ENCODE results near the gene UGT1A4. TPM values are rescaled to one million over a fixed set of nuclear protein-coding genes. Genes with fewer than 3 reads are reported as not detected.

Gene UGT1A4
- total RNA-seq, 4 donors from 2014 or later: 0.51 TPM; not detected in 3

DNA sequence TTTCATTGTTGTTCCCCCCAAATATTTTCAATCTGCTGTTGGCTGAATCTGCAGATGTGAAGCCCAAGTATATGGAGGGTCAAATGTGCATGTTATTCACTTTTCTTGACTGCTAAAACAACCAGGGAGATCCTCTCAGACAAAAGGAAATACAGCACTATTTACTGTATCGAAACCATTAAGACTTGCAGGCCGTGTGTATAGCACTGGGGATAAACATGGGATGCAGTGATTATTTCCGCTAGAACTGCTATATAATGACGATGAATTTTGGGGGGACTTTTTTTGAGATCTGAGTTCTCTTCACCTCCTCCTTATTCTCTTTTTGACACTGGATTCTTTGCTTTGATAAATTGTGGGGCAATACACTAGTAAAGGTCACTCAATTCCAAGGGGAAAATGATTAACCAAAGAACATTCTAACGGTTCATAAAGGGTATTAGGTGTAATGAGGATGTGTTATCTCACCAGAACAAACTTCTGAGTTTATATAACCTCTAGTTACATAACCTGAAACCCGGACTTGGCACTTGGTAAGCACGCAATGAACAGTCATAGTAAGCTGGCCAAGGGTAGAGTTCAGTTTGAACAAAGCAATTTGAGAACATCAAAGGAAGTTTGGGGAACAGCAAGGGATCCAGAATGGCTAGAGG lies 38.0 kb downstream of the UGT1A4 start:
- intact Hi-C loops (cut with DNase I; ENCODE audit: low total_unique reads) (no loop called here), in situ Hi-C loops (cut with MboI; ENCODE audit: low sequenced_read_pairs in 4 of 4) (no loop called here)
- no peaks in the 10 kb centered on the region for H3K27me3 ChIP-seq
- H3K4me1 ChIP-seq: no peaks in the 10 kb centered on the region
- H3K4me3 ChIP-seq: no peak overlapping the region
- ATAC-seq (no peak), DNase-seq (no peak)
- TF ChIP-seq POLR2A (IDR thresholded peaks at IDR 0.05): no peak
- TF ChIP-seq, protein P1, sequence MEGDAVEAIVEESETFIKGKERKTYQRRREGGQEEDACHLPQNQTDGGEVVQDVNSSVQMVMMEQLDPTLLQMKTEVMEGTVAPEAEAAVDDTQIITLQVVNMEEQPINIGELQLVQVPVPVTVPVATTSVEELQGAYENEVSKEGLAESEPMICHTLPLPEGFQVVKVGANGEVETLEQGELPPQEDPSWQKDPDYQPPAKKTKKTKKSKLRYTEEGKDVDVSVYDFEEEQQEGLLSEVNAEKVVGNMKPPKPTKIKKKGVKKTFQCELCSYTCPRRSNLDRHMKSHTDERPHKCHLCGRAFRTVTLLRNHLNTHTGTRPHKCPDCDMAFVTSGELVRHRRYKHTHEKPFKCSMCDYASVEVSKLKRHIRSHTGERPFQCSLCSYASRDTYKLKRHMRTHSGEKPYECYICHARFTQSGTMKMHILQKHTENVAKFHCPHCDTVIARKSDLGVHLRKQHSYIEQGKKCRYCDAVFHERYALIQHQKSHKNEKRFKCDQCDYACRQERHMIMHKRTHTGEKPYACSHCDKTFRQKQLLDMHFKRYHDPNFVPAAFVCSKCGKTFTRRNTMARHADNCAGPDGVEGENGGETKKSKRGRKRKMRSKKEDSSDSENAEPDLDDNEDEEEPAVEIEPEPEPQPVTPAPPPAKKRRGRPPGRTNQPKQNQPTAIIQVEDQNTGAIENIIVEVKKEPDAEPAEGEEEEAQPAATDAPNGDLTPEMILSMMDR (IDR thresholded peaks at IDR 0.05 in 4 of 5, conservative IDR thresholded peaks at IDR 0.05 in 1 of 5): no peak
- no peaks in the 10 kb centered on the region for H3K36me3 ChIP-seq
- no peak overlapping the region for H3K27ac ChIP-seq
- no peaks in the 10 kb centered on the region for H3K9me3 ChIP-seq

DNA sequence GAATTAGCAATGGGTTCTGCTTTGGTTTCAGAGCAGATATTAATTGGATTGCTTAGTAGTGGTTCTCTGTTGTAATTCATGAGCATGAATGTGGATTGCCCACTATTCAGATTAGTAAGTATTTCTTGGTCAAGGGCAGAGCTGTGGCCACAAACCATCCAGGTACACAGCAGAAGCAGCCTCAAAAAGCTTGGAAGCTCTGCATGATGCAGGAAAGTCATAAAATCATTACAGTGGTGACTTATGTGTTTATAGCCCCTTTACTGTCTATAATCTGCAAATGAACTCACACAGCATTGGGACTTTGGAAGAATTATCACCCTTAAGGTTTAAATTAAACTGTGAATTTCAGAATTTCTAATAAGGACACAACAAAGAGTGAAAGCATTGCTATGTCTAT lies 39.6 kb downstream of the UGT1A4 start:
- in situ Hi-C loops (cut with MboI; ENCODE audit: low sequenced_read_pairs in 4 of 4) (no loop called here), intact Hi-C loops (cut with DNase I; ENCODE audit: low total_unique reads) (no loop called here)
- Histone ChIP-seq H3K27me3 (no peaks in the 10 kb centered on the region), H3K4me1 (no peaks in the 10 kb centered on the region), H3K27ac (no peak overlapping the region), H3K9me3 (no peaks in the 10 kb centered on the region), H3K36me3 (no peaks in the 10 kb centered on the region), H3K4me3 (no peak overlapping the region)
- DNase-seq (no peak), ATAC-seq (no peak)
- no peak for TF ChIP-seq POLR2A (IDR thresholded peaks at IDR 0.05)
- TF ChIP-seq, protein P1 (IDR thresholded peaks at IDR 0.05 in 4 of 5, conservative IDR thresholded peaks at IDR 0.05 in 1 of 5): no peak

DNA sequence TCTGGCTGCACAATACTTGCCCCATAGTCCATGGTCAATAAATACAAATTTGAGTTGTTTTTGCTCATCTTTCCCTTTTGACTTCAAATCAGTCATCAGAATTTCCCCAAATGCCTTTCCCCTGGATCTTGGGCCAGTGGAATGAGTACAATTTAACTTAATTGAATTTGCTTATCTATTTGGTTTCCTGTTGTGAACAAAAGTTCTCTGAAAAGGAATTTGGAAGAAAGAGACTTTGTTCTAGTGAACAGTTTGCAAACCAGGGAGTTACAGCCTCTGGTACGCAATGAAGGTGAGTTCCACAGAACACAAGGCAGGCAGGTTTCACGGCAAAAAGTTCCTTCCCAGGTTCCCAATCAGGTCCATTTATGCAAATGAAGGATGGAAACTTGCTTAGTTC lies 40.3 kb downstream of the UGT1A4 start:
- Histone ChIP-seq H3K9me3 (no peaks in the 10 kb centered on the region), H3K27ac (no peak overlapping the region), H3K27me3 (no peaks in the 10 kb centered on the region), H3K4me3 (no peak overlapping the region), H3K4me1 (no peaks in the 10 kb centered on the region), H3K36me3 (no peaks in the 10 kb centered on the region)
- in situ Hi-C loops (cut with MboI; ENCODE audit: low sequenced_read_pairs in 4 of 4) (no loop called here), intact Hi-C loops (cut with DNase I; ENCODE audit: low total_unique reads) (no loop called here)
- no peak for ATAC-seq
- no peak for DNase-seq
- TF ChIP-seq, protein P1 (IDR thresholded peaks at IDR 0.05 in 4 of 5, conservative IDR thresholded peaks at IDR 0.05 in 1 of 5): no peak
- no peak for TF ChIP-seq POLR2A (IDR thresholded peaks at IDR 0.05)

DNA sequence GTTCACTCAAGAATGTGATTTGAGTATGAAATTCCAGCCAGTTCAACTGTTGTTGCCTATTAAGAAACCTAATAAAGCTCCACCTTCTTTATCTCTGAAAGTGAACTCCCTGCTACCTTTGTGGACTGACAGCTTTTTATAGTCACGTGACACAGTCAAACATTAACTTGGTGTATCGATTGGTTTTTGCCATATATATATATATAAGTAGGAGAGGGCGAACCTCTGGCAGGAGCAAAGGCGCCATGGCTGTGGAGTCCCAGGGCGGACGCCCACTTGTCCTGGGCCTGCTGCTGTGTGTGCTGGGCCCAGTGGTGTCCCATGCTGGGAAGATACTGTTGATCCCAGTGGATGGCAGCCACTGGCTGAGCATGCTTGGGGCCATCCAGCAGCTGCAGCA lies 41.5 kb downstream of the UGT1A4 start, which contains the start of gene UGT1A1:
Gene UGT1A1, plus strand, starts transcription at position 228 of the 400 bp plus-strand sequence. Its CDS starts 18 bp downstream, at position 246.
- intact Hi-C loops (cut with DNase I; ENCODE audit: low total_unique reads) (no loop called here), in situ Hi-C loops (cut with MboI; ENCODE audit: low sequenced_read_pairs in 4 of 4) (no loop called here)
- Histone ChIP-seq H3K27ac (no peak within 1 kb of the TSS), H3K27me3 (no peaks in the 10 kb centered on the region), H3K36me3 (no peaks in the 10 kb centered on the region), H3K4me3 (no peak within 1 kb of the TSS), H3K4me1 (no peaks in the 10 kb centered on the region), H3K9me3 (no peaks in the 10 kb centered on the region)
- DNase-seq: no peak
- no peak for ATAC-seq
- TF ChIP-seq, protein P1 (IDR thresholded peaks at IDR 0.05 in 4 of 5, conservative IDR thresholded peaks at IDR 0.05 in 1 of 5): no peak
- no peak for TF ChIP-seq POLR2A (IDR thresholded peaks at IDR 0.05)

Data from gastrocnemius medialis (tissue), 4 donors.